Suprapubic skin (tissue), 4 donors: ENCODE measurements around the gene PRLR. TPM values are rescaled to one million over a fixed set of nuclear protein-coding genes. Genes with fewer than 3 reads are reported as not detected.
"Not testable (repeated sequence)": the region's sequence is repeated elsewhere in the genome, so short reads cannot be mapped to it uniquely, and the experiment has no call there.

Source experiments
- DNase-seq, 2 donors: peaks; one replicate each; pipeline ENCODE4 v3.0.0-alpha.2; 2019; ENCODE audit warnings: low spot score in 2 of 2
- H3K27ac ChIP-seq: fragments of 200-600 bp; sonication (generic); one replicate; pipeline ENCODE4 v1.5.1; 2019
- H3K27me3 ChIP-seq: fragments of 200-600 bp; sonication (generic); one replicate; pipeline ENCODE4 v1.5.1; 2019
- H3K36me3 ChIP-seq: fragments of 200-600 bp; sonication (generic); one replicate; pipeline ENCODE4 v1.5.1; 2019
- H3K4me1 ChIP-seq: fragments of 200-600 bp; sonication (generic); one replicate; pipeline ENCODE4 v1.5.1; 2019
- H3K4me3 ChIP-seq: fragments of 200-600 bp; sonication (generic); one replicate; pipeline ENCODE4 v1.5.1; 2019; ENCODE audit warnings: mild to moderate bottlenecking
- H3K9me3 ChIP-seq: fragments of 200-600 bp; sonication (generic); one replicate; pipeline ENCODE4 v1.5.1; 2019
- EP300 ChIP-seq: sonication (generic); formaldehyde crosslinking; IDR thresholded peaks from one replicate; pipeline ENCODE4 v1.6.1; 2017; ENCODE audit warnings: antibody characterized with exemption
- POLR2A ChIP-seq, 2 donors: fragments of 450-650 bp; IDR thresholded peaks; one replicate each; pipeline ENCODE4 v1.6.1; 2017; ENCODE audit warnings: antibody characterized with exemption in 2 of 2, mild to moderate bottlenecking in 2 of 2, moderate library complexity in 2 of 2
- POLR2AphosphoS5 ChIP-seq, 3 donors: sonication (generic); formaldehyde crosslinking; IDR thresholded peaks; one replicate each; pipeline ENCODE4 v1.6.1; 2017; ENCODE audit warnings: antibody characterized with exemption in 3 of 3
- WGBS: methylation state at CpG from one replicate; pipeline ENCODE4 v1.1.5; 2018; 5-methylcytosine and 5-hydroxymethylcytosine counted together
- total RNA-seq, 4 donors: library from RNA; depleted of rRNA; stranded (reverse); fragments of >200 nt; gene quantifications; one replicate each; pipeline ENCODE4 v1.1.0, GENCODE V29; 2016
- TF ChIP-seq, protein P1 (sequence below), 2 donors: fragments of 200-600 bp in 1 of 2; fragments of 450-650 bp in 1 of 2; sonication (generic) in 1 of 2; IDR thresholded peaks; one replicate each; pipeline ENCODE4 v1.5.1; 2016 to 2019; ENCODE audit warnings: antibody characterized with exemption in 2 of 2, mild to moderate bottlenecking in 1 of 2, moderate library complexity in 1 of 2

Gene PRLR
- total RNA-seq, 4 donors from 2014 or later, result 8.0 to 18.7 (median 17.6) TPM

GRCh38 chr5:35103637-35104299 lies 126.5 kb downstream of the PRLR start:
- H3K36me3 ChIP-seq, result no peaks in the 10 kb centered on the region
- no peak overlapping the region for H3K4me3 ChIP-seq
- TF ChIP-seq POLR2AphosphoS5 (IDR thresholded peaks at IDR 0.05) (no peak), EP300 (no peak), POLR2A (IDR thresholded peaks at IDR 0.05) (no peak)
- TF ChIP-seq, protein P1, sequence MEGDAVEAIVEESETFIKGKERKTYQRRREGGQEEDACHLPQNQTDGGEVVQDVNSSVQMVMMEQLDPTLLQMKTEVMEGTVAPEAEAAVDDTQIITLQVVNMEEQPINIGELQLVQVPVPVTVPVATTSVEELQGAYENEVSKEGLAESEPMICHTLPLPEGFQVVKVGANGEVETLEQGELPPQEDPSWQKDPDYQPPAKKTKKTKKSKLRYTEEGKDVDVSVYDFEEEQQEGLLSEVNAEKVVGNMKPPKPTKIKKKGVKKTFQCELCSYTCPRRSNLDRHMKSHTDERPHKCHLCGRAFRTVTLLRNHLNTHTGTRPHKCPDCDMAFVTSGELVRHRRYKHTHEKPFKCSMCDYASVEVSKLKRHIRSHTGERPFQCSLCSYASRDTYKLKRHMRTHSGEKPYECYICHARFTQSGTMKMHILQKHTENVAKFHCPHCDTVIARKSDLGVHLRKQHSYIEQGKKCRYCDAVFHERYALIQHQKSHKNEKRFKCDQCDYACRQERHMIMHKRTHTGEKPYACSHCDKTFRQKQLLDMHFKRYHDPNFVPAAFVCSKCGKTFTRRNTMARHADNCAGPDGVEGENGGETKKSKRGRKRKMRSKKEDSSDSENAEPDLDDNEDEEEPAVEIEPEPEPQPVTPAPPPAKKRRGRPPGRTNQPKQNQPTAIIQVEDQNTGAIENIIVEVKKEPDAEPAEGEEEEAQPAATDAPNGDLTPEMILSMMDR (IDR thresholded peaks at IDR 0.05), result no peak
- DNase-seq, result no peak
- no peaks in the 10 kb centered on the region for H3K9me3 ChIP-seq
- no peaks in the 10 kb centered on the region for H3K4me1 ChIP-seq
- H3K27ac ChIP-seq, result no peak overlapping the region
- H3K27me3 ChIP-seq, result no peaks in the 10 kb centered on the region
- WGBS, result 69% methylated on average over 5 of the region's 5 CpGs

DNA sequence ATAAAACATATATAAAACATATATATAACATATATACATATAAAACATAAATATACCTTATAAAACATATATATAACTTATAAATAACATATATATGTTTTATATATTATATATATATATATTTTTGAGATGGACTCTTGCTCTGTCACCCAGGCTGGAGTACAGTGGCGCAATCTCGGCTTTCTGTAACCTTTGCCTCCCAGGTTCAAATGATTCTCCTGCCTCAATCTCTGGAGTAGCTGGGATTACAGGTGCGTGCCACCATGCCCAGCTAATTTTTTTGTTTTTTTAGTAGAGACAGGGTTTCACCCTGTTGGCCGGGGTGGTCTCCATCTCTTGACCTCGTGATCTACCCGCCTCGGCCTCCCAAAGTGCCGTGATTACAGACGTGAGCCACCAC lies 128.6 kb downstream of the PRLR start:
- WGBS, result 94% methylated on average over 9 of the region's 9 CpGs
- H3K27ac ChIP-seq, H3K4me1 ChIP-seq, H3K9me3 ChIP-seq, DNase-seq, H3K4me3 ChIP-seq, H3K36me3 ChIP-seq, H3K27me3 ChIP-seq: not testable (repeated sequence)

GRCh38 chr5:35101016-35101415 lies 129.3 kb downstream of the PRLR start:
- no peaks in the 10 kb centered on the region for H3K36me3 ChIP-seq
- H3K27ac ChIP-seq, result no peak overlapping the region
- TF ChIP-seq EP300 (no peak), POLR2A (IDR thresholded peaks at IDR 0.05) (no peak), POLR2AphosphoS5 (IDR thresholded peaks at IDR 0.05) (no peak)
- TF ChIP-seq, protein P1 (IDR thresholded peaks at IDR 0.05), result no peak
- H3K4me1 ChIP-seq, result peaks cover 7% of the 10 kb centered on the region
- no peaks in the 10 kb centered on the region for H3K9me3 ChIP-seq
- no peak for DNase-seq
- H3K27me3 ChIP-seq, result no peaks in the 10 kb centered on the region
- 92% methylated on average over 4 of the region's 4 CpGs for WGBS
- no peak overlapping the region for H3K4me3 ChIP-seq

DNA sequence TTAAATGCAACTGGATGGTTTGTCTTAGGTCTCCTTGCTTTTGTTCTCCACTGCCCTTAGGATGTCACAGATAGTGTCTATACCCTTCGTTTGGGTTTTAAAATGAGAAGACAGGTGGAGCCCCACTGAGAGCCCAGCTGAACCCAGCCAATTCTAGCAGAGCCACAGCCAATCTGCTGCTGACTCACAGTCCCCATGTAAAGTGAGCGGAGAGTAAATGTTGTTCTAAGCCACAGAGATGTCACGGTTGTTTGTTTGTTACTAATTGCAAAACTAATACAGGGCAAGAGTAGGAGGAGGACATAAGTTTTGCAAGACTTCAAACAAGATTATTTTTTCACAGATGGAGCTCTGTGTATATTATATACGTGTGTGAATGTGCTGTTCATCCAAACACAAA lies 132.1 kb downstream of the PRLR start:
- no peaks in the 10 kb centered on the region for H3K9me3 ChIP-seq

GRCh38 chr5:35096932-35097331 lies 133.4 kb downstream of the PRLR start:
- no peaks in the 10 kb centered on the region for H3K9me3 ChIP-seq
- no peak overlapping the region for H3K27ac ChIP-seq
- H3K4me3 ChIP-seq, result no peak overlapping the region
- peaks cover 19% of the 10 kb centered on the region for H3K4me1 ChIP-seq
- WGBS, result 78% methylated on average over 1 of the region's 1 CpG
- no peak for DNase-seq
- no peak for TF ChIP-seq EP300
- no peak for TF ChIP-seq POLR2AphosphoS5 (IDR thresholded peaks at IDR 0.05)
- no peak for TF ChIP-seq POLR2A (IDR thresholded peaks at IDR 0.05)
- TF ChIP-seq, protein P1 (IDR thresholded peaks at IDR 0.05), result no peak
- no peaks in the 10 kb centered on the region for H3K27me3 ChIP-seq
- H3K36me3 ChIP-seq, result no peaks in the 10 kb centered on the region

More for the DNA sequence above, 132.1 kb downstream of the PRLR start:
- H3K4me3 ChIP-seq, result no peak overlapping the region
- 64% methylated on average over 4 of the region's 4 CpGs for WGBS
- DNase-seq, result no peak
- H3K27ac ChIP-seq, result no peak overlapping the region
- peaks cover 19% of the 10 kb centered on the region for H3K4me1 ChIP-seq
- no peaks in the 10 kb centered on the region for H3K27me3 ChIP-seq
- H3K36me3 ChIP-seq, result no peaks in the 10 kb centered on the region
- TF ChIP-seq POLR2AphosphoS5 (IDR thresholded peaks at IDR 0.05) (no peak), EP300 (no peak), POLR2A (IDR thresholded peaks at IDR 0.05) (no peak)
- TF ChIP-seq, protein P1 (IDR thresholded peaks at IDR 0.05), result no peak

GRCh38 chr5:35096216-35096615 lies 134.1 kb downstream of the PRLR start:
- no peak for DNase-seq
- H3K4me3 ChIP-seq, result no peak overlapping the region
- WGBS, result 19% methylated on average over 3 of the region's 3 CpGs

More at GRCh38 chr5:35096216-35096615, 134.1 kb downstream of the PRLR start:
- no peaks in the 10 kb centered on the region for H3K36me3 ChIP-seq
- H3K27ac ChIP-seq, result no peak overlapping the region
- TF ChIP-seq EP300 (no peak), POLR2AphosphoS5 (IDR thresholded peaks at IDR 0.05) (no peak), POLR2A (IDR thresholded peaks at IDR 0.05) (no peak)
- TF ChIP-seq, protein P1 (IDR thresholded peaks at IDR 0.05), result no peak
- peaks cover 23% of the 10 kb centered on the region for H3K4me1 ChIP-seq
- H3K9me3 ChIP-seq, result no peaks in the 10 kb centered on the region
- H3K27me3 ChIP-seq, result no peaks in the 10 kb centered on the region
